HL-60/S4 treated with phorbol 12-myristate 13-acetate at 8.2 ng/mL for 4 days and 3 days (cell line): ENCODE results near the gene CEP112.
"Not testable (repeated sequence)": the region's sequence is repeated elsewhere in the genome, so short reads cannot be mapped to it uniquely, and the experiment has no call there.

Experiments used
- in situ Hi-C: fragments of 300-500 bp; cut with MboI; formaldehyde crosslinking; loops from 2 replicates; pipeline ENCODE4 v1.15.0; 2022; ENCODE audit warnings: low sequenced_read_pairs

The CEP112 gene

DNA sequence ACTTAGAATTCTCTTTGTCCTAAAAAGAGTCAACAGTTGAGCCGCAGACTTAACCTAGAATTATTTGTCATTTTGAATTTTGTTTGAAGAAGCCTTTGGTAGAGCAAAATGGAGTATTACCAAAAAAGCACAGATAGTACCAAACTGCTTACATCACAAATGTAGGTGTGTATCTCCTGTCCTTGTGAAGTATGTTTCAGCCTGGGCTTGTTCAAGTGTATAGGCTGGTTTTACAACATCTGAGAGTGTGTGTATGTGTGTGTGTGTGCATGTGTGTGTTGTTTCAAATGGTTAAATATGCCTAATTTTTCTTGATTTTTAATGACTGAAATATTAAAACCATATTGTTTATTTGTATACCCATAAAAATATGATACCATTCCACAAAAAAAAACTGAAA is 441.8 kb downstream of the CEP112 start:
- in situ Hi-C loops = no loop called here

DNA sequence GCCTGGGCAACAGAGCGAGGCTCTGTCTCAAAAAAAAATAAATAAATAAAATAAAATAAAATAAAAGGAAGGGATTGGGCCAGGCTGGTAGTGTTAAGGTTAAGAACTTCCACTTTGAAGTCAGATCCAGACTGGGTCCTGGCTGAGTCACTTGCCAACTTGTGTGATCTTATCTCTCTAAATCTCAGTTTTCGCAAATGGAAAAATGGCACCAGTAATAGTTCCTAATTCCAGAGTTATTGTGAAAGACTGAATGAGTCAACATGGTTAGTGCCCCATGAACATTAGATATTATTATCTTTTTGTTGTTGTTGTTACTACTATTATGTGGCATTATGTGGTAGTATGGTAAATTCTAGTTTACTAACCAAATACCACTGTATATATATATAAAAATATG is 442.5 kb downstream of the CEP112 start:
- in situ Hi-C loops = no loop called here

DNA sequence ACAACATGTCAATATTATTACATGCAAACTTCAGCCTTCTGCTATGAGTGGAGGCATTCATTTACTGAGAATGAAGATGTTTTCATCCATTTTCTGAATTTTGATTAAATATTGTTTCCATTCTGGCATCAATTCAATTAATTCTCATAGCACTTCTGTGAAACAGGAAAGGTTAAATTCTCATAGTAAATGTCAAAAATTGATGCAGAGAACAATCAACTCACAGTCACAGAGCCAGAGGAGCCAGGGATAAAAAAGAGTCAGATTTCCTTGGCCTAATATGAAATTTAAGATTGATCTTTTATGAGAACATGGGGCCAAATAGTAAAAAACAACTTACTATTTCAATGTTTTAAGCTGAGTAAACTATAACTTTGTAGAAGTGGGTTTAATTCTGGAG is 446.7 kb downstream of the CEP112 start:
- in situ Hi-C loops = no loop called here

DNA sequence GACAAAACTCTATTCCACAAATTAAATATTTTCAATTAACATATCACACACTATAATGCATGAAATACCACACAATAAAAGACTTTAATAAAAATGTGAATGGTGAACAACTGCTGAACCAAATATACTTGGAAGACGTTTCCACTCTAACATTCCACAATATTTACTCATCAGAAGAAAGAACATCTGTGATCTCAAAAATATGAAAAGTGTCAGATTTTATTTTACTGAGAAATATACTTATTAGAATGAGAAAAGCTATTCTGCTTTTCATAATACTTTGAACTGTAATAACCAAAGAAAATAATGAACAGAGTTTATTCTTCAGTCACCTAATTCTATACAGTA is 448.7 kb downstream of the CEP112 start:
- in situ Hi-C loops = no loop called here

DNA sequence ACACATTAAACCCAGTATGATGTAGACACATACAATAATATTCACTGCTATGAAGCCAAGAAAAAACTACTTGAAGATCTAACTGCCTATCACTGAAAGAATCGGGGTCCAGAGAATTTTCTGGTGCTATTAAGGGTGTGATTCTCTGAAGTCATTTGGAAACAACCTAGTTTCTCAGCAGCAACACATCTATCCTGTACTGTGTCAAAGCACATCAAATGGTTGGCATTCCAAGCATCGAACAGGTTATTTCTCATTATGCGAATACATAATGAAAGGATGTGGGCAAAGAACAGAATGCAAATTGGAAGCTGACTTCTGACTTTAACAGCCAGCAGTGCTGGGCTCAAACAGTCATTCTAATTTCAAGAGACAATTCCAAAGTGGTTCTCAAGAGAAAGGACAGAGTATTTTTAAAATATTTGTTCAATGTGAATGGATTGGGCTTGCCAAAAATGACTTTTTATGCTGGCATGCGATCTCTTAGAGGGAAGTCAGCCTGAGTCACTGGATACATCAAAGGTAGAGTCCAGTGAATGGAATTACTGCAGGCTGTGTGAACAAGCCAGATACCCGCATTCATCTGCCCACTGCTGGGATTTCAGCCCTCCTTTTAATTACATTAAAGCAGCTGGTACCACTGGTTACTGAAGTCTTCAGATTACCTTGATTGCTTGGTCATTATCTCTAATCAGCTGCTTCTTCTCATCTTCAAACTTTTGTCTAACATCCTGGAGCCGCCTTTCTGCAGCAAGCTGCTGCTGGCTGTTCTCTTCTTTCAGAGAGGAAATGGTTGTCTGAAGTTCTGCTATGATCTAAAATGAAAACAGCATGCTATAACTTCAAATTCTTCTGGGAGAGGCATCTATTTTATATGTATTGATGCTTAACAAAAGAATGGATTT is 449.3 kb downstream of the CEP112 start:
- in situ Hi-C loops = no loop called here

DNA sequence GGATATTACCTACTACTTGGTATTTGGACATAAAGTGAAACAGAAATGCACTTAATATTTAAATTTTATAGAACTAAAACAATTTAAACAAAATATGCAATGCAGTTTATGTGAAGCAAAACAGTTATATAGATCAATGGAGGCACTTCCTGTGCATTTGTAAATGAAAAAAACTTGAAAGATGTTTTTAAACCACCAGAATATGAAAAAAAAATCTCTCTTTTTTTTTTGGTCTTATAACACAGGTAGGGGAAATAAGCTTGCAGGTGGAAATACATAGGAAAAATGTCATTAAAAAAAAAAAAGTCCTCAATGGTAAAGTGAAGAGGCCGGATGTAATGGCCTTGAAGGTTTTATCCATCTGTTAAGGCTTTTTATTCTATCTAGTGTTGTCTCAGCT is 450.2 kb downstream of the CEP112 start:
- in situ Hi-C loops = no loop called here

DNA sequence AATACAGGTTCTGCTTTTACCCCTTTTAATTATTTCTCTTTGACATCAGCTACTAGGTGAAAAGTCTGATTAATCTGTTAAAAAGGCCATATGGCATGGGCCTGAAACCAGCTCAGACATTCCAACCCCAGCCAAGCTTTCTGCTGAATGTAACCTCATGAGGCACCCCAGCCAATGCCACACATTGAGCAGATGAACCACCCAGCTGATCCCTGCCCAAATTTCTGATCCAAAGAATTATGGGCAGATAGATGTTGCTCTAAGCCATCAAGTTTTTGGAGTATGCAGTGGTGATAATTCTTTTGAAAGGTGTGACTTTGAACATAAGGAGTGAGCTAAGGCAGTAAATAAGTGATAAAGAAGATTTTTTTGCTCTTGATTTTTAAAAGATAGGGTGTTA is 452.9 kb downstream of the CEP112 start:
- in situ Hi-C loops = no loop called here

DNA sequence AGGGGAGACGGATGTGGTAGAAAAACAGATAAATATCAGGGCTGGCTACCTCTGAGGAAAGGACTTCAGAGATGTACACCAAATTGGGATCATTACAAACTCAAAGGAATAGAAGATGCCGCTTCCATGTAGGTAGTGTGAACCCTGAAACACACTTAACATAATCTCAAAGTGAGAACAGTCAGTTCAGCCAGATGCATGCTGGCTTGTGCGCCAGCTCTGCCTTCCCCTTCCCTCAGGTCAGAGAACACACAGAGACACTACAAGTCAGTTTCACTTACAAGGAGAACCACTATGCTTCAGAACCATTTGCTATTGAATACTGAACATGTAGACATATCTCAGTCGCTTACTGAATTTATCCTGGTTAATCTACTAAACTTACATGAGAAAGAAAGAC is 454.5 kb downstream of the CEP112 start:
- in situ Hi-C loops = no loop called here

DNA sequence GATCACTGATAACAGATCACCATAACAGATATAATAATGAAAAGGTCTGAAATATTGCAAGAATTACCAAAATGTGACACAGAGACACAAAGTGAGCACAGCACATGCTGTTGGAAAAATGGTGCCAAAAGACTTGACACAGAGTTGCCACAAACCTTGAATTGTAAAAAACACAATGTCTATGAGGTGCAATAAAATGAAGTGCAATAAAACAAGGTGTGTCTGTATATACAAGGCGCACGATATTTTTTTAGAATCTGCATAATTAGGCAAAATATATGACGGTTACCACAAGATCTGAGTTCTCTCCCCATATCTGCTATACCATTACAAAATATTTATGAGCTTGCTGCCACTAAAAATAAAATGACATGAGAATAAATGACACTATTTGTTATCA is 458.6 kb downstream of the CEP112 start:
- in situ Hi-C loops = no loop called here

DNA sequence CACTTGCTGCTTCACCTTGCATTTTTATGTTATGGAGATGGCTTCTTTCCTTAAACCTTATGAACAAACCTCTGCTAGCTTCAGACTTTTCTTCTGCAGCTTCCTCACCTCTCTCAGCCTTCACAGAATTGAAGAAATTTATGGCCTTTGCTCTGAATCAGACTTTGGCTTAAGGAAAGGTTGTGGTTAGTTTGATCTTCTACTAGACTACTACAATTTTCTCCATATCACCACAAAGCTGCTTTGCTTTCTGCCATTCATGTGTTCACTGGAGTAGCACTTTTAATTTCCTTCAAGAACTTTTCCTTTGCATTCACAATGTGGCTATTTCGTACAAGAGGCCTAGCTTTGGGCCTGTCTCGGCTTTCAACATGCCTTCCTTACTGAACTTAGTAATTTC is 459.3 kb downstream of the CEP112 start:
- in situ Hi-C loops = not testable (repeated sequence)

DNA sequence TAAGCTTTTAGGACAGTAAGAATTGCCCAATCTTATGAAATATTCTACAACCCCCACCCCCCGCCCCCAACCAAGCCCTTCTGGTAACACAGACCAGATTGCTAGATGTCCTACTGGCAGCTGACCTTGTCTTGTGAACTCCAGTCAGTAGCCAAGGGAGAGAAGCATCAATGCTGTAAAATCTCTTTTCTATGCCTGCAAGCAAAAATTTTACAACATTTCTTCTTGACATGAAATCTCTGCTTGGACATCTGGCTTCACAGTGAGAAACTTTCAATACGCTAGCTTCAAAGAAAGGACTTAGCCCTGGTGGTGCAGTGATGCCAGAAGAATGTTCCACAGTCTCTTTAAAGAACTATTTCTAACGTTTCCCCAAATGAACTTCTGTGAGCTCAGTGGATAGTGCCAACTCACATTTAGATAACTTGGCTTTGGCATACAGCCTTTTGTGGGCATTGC is 461.2 kb downstream of the CEP112 start:
- in situ Hi-C loops = no loop called here

DNA sequence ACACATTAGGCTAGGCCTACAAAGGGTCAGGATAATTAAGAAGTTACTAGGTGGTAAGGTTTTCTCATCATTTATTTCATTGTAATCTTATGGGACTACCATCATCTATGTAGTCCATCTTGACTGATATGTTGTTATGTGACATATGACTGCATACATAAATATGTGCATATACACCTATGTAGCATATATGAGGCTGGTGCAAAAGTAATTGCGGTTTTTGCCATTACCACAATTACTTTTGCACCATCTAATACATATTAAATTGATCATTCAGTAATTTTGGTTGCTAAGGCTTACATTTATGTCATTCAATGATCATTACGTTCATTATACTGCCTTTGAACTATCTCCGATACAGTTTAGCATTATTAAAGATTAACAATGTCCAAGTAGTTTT is 462.7 kb downstream of the CEP112 start:
- in situ Hi-C loops = no loop called here

DNA sequence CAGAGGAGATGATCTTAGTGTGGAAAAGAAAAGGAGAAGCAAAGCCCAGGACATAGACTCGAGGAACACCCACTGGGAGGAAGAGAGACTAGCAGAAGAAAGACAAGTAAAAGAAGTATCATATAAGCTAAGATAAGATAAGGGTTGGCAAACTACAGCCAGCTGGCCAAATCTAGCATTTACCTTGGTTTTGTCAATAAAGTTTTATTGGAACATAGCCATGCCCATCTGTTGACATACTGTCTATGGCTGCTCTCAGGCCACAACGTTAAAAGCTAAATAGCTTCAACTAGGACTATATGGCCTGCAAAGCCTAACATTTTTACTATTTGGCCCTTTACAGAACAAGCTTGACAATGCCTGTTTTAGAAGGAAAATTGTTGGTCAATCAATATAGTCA is 464.1 kb downstream of the CEP112 start:
- in situ Hi-C loops = no loop called here

DNA sequence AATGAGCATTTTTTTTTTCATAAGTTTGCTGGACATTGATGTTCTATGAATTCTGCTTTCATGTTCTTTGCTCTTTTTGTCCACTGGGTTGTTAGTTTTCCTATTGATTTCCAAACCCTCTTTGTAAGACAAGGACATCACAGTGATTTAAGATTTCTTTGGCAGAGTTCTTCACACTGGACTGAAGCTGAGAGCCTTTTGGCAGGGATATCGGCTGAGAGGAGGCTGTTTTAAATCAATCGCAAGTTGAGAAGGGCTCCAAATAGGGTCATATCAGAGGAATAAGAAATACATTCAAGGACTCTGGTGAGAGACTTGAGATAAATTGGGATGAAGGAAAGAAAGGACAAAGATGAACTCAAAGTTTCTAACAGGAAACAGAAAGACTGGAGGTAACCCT is 464.7 kb downstream of the CEP112 start:
- in situ Hi-C loops = no loop called here

DNA sequence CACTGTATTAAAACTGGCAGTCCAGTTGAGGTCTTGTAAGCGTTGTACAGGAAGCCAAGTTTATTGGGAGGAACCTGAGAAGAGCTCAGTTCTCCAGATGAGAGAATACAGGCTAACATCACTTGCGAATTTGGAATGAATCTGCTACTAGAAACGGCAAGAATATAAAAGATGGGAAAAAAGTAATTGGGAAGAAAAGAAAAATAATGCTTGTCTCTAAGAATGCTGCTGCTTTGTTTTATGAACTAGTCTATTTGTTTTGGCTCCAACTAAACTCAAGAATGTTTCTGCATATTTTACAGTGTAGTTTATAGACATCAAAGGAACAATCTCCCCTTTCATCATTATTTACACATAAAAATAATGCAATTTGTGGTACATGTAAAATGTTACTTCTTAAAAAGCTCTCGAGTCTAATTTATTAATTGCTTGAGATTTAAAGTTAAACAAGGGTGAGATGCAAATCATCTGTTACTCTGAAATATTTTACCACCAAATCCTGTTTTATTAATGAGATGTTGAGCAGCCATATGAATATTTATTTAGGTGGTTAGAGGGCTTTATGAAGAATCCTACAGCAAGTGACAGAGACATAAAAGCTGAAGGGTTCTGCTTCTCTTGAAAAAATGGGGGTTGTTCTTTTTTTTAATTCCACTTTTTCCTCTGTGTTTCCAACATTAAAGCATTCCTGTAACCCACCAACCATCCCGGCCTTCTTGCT is 468.3 kb downstream of the CEP112 start:
- in situ Hi-C loops = no loop called here

DNA sequence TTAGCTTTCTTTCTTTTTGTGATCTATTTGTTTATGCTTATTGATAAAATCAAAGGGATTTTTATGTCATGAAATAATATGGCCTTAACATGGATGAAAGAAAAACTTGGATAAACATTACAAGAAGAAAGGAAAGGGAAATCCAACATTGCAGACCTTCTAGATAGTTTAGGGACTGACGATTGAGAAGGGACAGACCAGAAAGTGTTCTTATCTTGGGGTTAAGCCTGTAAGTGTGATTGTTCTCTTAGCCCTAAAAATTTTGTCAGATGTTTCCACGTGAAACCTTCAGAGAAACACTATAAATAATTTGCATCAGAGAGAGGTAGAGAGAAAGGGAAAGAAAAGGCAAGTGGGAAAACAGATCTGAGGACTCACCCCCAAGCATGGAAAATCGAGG is 473.3 kb downstream of the CEP112 start:
- in situ Hi-C loops = no loop called here

DNA sequence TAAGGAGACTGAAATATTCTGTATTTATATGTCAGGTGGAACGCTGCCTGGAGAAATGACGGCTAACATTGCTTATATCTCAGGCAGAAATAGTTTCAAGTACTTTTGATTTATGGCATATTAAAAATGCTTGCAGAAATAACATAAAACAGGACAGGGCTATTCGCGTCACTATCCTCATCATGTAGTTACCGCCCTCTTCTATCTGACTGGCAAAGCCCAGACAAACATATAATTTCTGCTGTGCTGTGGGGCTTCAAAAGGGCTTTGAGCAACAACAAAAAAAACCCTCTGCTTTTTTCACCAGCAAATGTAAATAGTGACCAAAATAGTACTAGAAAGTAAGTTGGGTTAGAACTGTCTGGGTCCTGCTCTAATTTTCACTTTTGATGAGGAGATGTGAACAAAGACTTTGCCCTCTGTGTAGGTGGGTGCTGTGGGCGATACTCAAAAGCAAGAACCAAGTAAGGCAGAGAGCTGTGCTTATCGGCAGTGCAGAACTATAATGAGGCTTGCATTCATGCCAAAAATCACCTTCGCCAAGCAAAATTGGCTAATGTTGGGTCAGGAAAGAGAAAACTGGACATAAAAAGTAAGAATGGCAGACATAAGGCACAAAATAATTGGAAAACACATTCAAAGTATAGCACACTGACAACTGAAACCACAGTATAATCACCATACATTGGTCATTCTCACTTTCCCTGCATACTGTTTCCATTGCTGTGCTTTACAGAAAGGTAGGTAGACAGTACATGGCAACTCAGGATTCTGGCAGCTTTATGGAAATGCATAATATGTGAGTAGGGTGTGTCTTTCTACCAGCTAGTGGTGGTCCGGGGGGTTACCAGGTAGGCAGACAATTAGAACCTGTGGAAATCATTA is 479.3 kb downstream of the CEP112 start:
- in situ Hi-C loops = no loop called here

DNA sequence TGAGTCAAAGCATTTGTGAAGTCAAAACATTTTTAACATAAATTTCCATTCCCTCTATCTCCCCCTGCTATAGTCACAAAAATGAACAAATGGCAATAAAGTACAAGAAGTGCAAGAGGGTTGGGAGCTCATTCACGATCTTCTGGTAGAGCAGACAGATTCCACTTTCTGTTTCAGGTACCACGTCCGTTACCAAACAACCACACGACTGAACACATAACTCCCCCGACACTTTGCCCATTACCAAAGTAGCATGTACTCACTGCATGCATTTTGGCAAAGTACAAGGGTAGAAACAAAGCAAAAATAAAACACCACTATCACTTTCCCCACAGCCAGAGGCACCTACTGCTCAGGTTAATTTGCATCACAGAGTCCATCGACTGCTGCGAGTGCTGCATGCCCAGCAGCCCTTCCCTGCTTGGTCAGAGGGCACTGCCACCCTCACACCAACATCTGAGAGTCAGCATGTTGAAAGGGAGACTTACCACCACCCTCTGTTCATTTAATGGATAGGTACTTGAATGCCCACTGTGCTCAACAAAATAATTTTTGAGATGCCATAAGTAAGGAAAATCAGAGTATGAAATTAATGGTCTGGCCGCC is 480.2 kb downstream of the CEP112 start:
- in situ Hi-C loops = no loop called here

DNA sequence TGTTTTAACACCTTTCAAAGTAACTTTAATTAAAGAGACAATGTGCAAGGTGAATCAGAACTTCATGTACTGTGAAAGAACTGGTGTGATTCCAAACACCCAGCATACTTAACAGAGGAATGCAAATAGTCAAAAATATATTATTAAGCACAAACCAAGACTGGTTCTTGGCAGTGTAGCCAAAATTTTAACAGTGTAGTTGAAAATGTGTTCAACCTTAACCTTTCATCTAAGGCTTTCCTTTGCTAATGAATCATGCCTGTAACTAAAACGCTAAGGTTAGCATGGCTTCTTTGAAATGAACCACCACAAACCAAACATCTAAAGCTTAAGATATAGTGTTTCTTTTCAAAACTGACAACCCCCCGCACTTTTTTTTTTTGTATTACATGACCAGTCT is 484.2 kb downstream of the CEP112 start:
- in situ Hi-C loops = no loop called here

DNA sequence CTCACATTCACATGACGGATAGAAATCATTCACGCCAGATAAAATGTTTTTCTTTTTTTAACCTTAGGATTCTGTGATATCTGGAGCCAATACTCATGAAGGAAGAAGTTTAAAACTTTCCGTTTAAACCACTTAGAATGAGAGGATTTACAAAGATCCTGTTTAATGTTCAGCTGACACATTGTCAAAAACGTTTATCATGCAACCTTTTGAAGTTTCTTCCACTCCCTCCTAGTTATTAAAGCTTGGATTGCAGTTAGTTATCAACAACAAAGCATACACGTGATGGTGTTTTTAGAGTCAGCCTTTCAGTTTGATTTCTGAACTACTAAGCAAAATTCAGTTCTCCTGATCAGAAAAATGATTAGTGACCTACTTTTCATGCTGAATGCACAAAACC is 487.2 kb downstream of the CEP112 start:
- in situ Hi-C loops = no loop called here

DNA sequence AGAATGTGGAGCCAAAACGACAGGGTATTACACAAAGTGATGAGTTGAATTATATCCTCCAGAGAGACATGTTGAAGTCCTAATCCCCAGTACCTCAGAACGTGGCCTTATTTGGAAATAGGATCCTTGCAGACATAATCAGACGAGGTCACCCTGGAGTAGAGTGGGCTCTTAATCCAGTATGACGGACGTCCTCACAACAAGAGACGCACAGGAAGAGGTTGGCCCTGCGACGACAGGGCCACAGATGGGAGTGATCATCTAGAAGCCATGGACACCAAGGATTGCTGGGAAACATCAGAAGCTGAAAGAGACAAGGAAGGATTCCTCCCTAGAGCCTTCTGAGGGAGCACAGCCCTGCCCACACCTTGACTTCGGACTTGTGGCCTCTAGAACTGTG is 488.0 kb downstream of the CEP112 start:
- in situ Hi-C loops = no loop called here
